NCI-H526 (cell line): ENCODE results near the gene ZBTB8A.
"Not testable (repeated sequence)": the region's sequence is repeated elsewhere in the genome, so short reads cannot be mapped to it uniquely, and the experiment has no call there.

Experiments used
- DNase-seq, 2 experiments: peaks; one replicate each; lab custom pipeline; 2025; lab: John Stamatoyannopoulos, UW

Gene ZBTB8A

GRCh38 chr1:32538887-32539583 lies at the start of gene ZBTB8A:
Gene ZBTB8A, plus strand, starts transcription at chr1:32539427. Its CDS starts 53,505 bp downstream, at chr1:32592932.
- DNase-seq, result peak; percentile 56 to 70

- DNase-seq, result no peak
These were observed 49.3 kb upstream of the ZBTB8A start for GRCh38 chr1:32489774-32490454.

- DNase-seq, result peak; percentile 48 to 56
These were observed 47.8 kb upstream of the ZBTB8A start for GRCh38 chr1:32491386-32491785.

GRCh38 chr1:32494196-32494595 lies 45.0 kb upstream of the ZBTB8A start:
- DNase-seq, result peak; percentile 45 to 47

- no peak for DNase-seq
These were observed 44.4 kb upstream of the ZBTB8A start for GRCh38 chr1:32494711-32495337.

- DNase-seq, result no peak
These were observed 43.1 kb upstream of the ZBTB8A start for GRCh38 chr1:32496127-32496526.

GRCh38 chr1:32498751-32499150 lies 40.5 kb upstream of the ZBTB8A start:
- DNase-seq, result no peak

GRCh38 chr1:32500387-32501209 lies 38.6 kb upstream of the ZBTB8A start:
- DNase-seq, result peak; percentile 23 to 92

GRCh38 chr1:32501865-32502264 lies 37.4 kb upstream of the ZBTB8A start:
- DNase-seq, result no peak

- no peak for DNase-seq
These were observed 36.1 kb upstream of the ZBTB8A start for GRCh38 chr1:32503153-32503552.

GRCh38 chr1:32507021-32507420 lies 32.2 kb upstream of the ZBTB8A start:
- no peak for DNase-seq

GRCh38 chr1:32508761-32509160 lies 30.5 kb upstream of the ZBTB8A start:
- no peak for DNase-seq

- no peak for DNase-seq
These were observed 29.3 kb upstream of the ZBTB8A start for GRCh38 chr1:32509939-32510338.

- DNase-seq, result no peak
These were observed 22.8 kb upstream of the ZBTB8A start for GRCh38 chr1:32516402-32516801.

GRCh38 chr1:32518976-32519375 lies 20.3 kb upstream of the ZBTB8A start:
- no peak for DNase-seq

GRCh38 chr1:32521165-32521564 lies 18.1 kb upstream of the ZBTB8A start:
- DNase-seq, result no peak

GRCh38 chr1:32525053-32525452 lies 14.2 kb upstream of the ZBTB8A start:
- DNase-seq, result no peak

- no peak for DNase-seq
These were observed 13.4 kb upstream of the ZBTB8A start for GRCh38 chr1:32525661-32526444.

- not testable (repeated sequence) for DNase-seq
These were observed 10.7 kb upstream of the ZBTB8A start for GRCh38 chr1:32528550-32528949.

- no peak for DNase-seq
These were observed 5.4 kb upstream of the ZBTB8A start for GRCh38 chr1:32533792-32534327.

GRCh38 chr1:32536117-32536516 lies 3.1 kb upstream of the ZBTB8A start:
- DNase-seq, result no peak
